Measurements from ENCODE around the gene PARD3B.

The PARD3B gene

GRCh38 chr2:205361970-205362369 lies 816.7 kb downstream of the PARD3B start:
- POLR2A ChIA-PET: no interaction called here
- DNase-seq (ENCODE audit: extremely low spot score): no peak
- no peak for TF ChIP-seq ZNF384 (IDR thresholded peaks at IDR 0.05)
- TF ChIP-seq NFRKB (IDR thresholded peaks at IDR 0.05): no peak
- TF ChIP-seq CTBP1 (IDR thresholded peaks at IDR 0.05; ENCODE audit: borderline replicate concordance): no peak
- no peak for TF ChIP-seq L3MBTL2 (conservative IDR thresholded peaks at IDR 0.05)
- no peak for TF ChIP-seq SP1 (IDR thresholded peaks at IDR 0.05)
- TF ChIP-seq FOXM1 (IDR thresholded peaks at IDR 0.05; ENCODE audit: borderline replicate concordance): no peak
- no peak for TF ChIP-seq ELF4 (IDR thresholded peaks at IDR 0.05)
- CTCF ChIA-PET: no interaction called here

DNA sequence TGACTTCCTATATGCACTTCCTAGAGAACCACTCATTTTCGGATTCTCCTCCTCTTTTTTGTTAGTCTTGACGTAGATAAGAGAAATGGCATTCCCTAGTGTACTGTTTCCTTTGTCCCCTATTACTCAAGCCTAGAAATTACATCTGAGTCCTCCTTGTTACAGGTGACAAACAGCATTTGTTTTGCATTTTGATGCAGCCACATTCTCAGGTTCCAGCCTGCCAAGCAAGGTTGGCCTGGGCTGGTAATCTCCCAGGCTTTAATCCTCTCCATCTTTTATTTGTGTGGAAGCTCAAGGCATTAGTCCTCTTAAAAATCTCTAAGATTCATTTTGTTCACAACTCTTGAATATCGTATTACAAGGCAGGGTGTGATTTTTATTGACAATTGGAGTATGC lies 819.0 kb downstream of the PARD3B start:
- TF ChIP-seq FOXA1 (IDR thresholded peaks at IDR 0.05): no peak
- TF ChIP-seq ARNT (IDR thresholded peaks at IDR 0.05): no peak
- TF ChIP-seq SUZ12 (IDR thresholded peaks at IDR 0.05): no peak
- TF ChIP-seq BHLHE40 (IDR thresholded peaks at IDR 0.05; ENCODE audit: borderline replicate concordance): no peak
- no peak for TF ChIP-seq CTBP1 (IDR thresholded peaks at IDR 0.05; ENCODE audit: borderline replicate concordance)
- TF ChIP-seq FOXM1 (IDR thresholded peaks at IDR 0.05; ENCODE audit: borderline replicate concordance): no peak
- no peak for TF ChIP-seq PKNOX1 (IDR thresholded peaks at IDR 0.05)
- TF ChIP-seq LEF1 (IDR thresholded peaks at IDR 0.05; ENCODE audit: borderline replicate concordance): no peak
- TF ChIP-seq L3MBTL2 (conservative IDR thresholded peaks at IDR 0.05): no peak
- no peak for TF ChIP-seq NFRKB (IDR thresholded peaks at IDR 0.05)
- no peak for TF ChIP-seq SP1 (IDR thresholded peaks at IDR 0.05)
- TF ChIP-seq FOXK2 (IDR thresholded peaks at IDR 0.05): no peak
- TF ChIP-seq HDGF (IDR thresholded peaks at IDR 0.05; ENCODE audit: borderline replicate concordance): no peak
- TF ChIP-seq TARDBP (IDR thresholded peaks at IDR 0.05): no peak
- TF ChIP-seq ZNF384 (IDR thresholded peaks at IDR 0.05): no peak
- no peak for TF ChIP-seq ELF4 (IDR thresholded peaks at IDR 0.05)
- POLR2A ChIA-PET: no interaction called here
- CTCF ChIA-PET: no interaction called here
- DNase-seq (ENCODE audit: extremely low spot score): no peak

- TF ChIP-seq BHLHE40 (IDR thresholded peaks at IDR 0.05; ENCODE audit: borderline replicate concordance): no peak
- no peak for TF ChIP-seq NFRKB (IDR thresholded peaks at IDR 0.05)
- ChIA-PET POLR2A (no interaction called here), CTCF (no interaction called here)
- DNase-seq (ENCODE audit: extremely low spot score): no peak
These were observed 821.2 kb downstream of the PARD3B start for GRCh38 chr2:205366336-205367060.

- POLR2A ChIA-PET: no interaction called here
- DNase-seq (ENCODE audit: extremely low spot score): no peak
- CTCF ChIA-PET: no interaction called here
- TF ChIP-seq TARDBP (IDR thresholded peaks at IDR 0.05) (no peak), ZNF384 (IDR thresholded peaks at IDR 0.05) (no peak), PKNOX1 (IDR thresholded peaks at IDR 0.05) (no peak), SUZ12 (IDR thresholded peaks at IDR 0.05) (no peak), CTBP1 (IDR thresholded peaks at IDR 0.05; ENCODE audit: borderline replicate concordance) (no peak), NFRKB (IDR thresholded peaks at IDR 0.05) (no peak), HDGF (IDR thresholded peaks at IDR 0.05; ENCODE audit: borderline replicate concordance) (no peak), SP1 (IDR thresholded peaks at IDR 0.05) (no peak), FOXM1 (IDR thresholded peaks at IDR 0.05; ENCODE audit: borderline replicate concordance) (no peak), L3MBTL2 (conservative IDR thresholded peaks at IDR 0.05) (no peak), ARNT (IDR thresholded peaks at IDR 0.05) (no peak)
These were observed 822.2 kb downstream of the PARD3B start for GRCh38 chr2:205367331-205367935.

DNA sequence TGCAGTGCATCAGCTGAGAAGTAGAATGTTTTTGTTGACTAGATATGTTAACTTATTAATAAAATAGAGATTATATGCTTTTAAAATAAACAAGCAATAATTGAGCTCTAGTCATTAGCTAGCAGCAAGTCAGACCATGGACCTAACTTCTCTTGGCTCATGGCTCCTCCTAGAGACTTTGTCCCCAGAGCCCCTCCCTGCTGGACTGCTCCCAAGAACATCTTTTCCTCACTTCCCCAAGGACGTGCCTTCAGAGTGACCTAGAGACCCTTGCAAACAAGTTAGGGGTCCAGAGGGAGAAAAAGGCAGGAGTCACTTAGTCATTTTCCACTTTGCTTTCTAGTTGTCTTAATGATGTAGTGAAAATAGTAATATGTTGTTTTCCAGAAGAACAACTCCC lies 824.5 kb downstream of the PARD3B start:
- ChIA-PET POLR2A (no interaction called here), CTCF (no interaction called here)
- no peak for TF ChIP-seq BHLHE40 (IDR thresholded peaks at IDR 0.05; ENCODE audit: borderline replicate concordance)
- TF ChIP-seq HDGF (IDR thresholded peaks at IDR 0.05; ENCODE audit: borderline replicate concordance): no peak
- TF ChIP-seq FOXK2 (IDR thresholded peaks at IDR 0.05): no peak
- no peak for TF ChIP-seq CTBP1 (IDR thresholded peaks at IDR 0.05; ENCODE audit: borderline replicate concordance)
- TF ChIP-seq SUZ12 (IDR thresholded peaks at IDR 0.05): no peak
- TF ChIP-seq L3MBTL2 (conservative IDR thresholded peaks at IDR 0.05): no peak
- TF ChIP-seq SP1 (IDR thresholded peaks at IDR 0.05): no peak
- TF ChIP-seq ARNT (IDR thresholded peaks at IDR 0.05): no peak
- TF ChIP-seq FOXA1 (IDR thresholded peaks at IDR 0.05): no peak
- no peak for TF ChIP-seq ELF4 (IDR thresholded peaks at IDR 0.05)
- no peak for TF ChIP-seq NFRKB (IDR thresholded peaks at IDR 0.05)
- no peak for TF ChIP-seq PKNOX1 (IDR thresholded peaks at IDR 0.05)
- TF ChIP-seq ZNF384 (IDR thresholded peaks at IDR 0.05): no peak
- TF ChIP-seq LEF1 (IDR thresholded peaks at IDR 0.05; ENCODE audit: borderline replicate concordance): no peak
- no peak for TF ChIP-seq FOXM1 (IDR thresholded peaks at IDR 0.05; ENCODE audit: borderline replicate concordance)
- no peak for TF ChIP-seq TARDBP (IDR thresholded peaks at IDR 0.05)
- DNase-seq (ENCODE audit: extremely low spot score): no peak

GRCh38 chr2:205370726-205371125 lies 825.5 kb downstream of the PARD3B start:
- no peak for DNase-seq (ENCODE audit: extremely low spot score)
- ChIA-PET CTCF (no interaction called here), POLR2A (no interaction called here)
- TF ChIP-seq ZNF384 (IDR thresholded peaks at IDR 0.05): no peak
- no peak for TF ChIP-seq NFRKB (IDR thresholded peaks at IDR 0.05)
- no peak for TF ChIP-seq ELF4 (IDR thresholded peaks at IDR 0.05)
- TF ChIP-seq FOXM1 (IDR thresholded peaks at IDR 0.05; ENCODE audit: borderline replicate concordance): no peak
- no peak for TF ChIP-seq SP1 (IDR thresholded peaks at IDR 0.05)
